ENCODE results near the gene SP2.
"Not testable (repeated sequence)": the region's sequence is repeated elsewhere in the genome, so short reads cannot be mapped to it uniquely, and the experiment has no call there.

Gene SP2

GRCh38 chr17:47913050-47913449, 17.0 kb downstream of the SP2 start:
- WGBS, 2 experiments (ENCODE audit: insufficient coverage in 2 of 2), result no CpG with 5 or more reads among the region's 2 CpGs
- H3K4me1 ChIP-seq (ENCODE audit: control insufficient read depth, insufficient read depth, low read length, poor library complexity, severe bottlenecking), result no peaks in the 10 kb centered on the region

GRCh38 chr17:47914306-47914948, 18.4 kb downstream of the SP2 start:
- no peak overlapping the region for H3K4me3 ChIP-seq (ENCODE audit: extremely low read depth, insufficient read depth, low read length, poor library complexity, severe bottlenecking)
- no peaks in the 10 kb centered on the region for H3K9me3 ChIP-seq (ENCODE audit: control insufficient read depth, low read length)
- H3K4me1 ChIP-seq (ENCODE audit: control insufficient read depth, insufficient read depth, low read length, poor library complexity, severe bottlenecking), result no peaks in the 10 kb centered on the region
- no peak overlapping the region for H3K27ac ChIP-seq (ENCODE audit: low read depth, low read length, severe bottlenecking)
- H3K36me3 ChIP-seq (ENCODE audit: control insufficient read depth, insufficient read depth, low read length), result peaks cover 25% of the 10 kb centered on the region
- WGBS, 2 experiments (ENCODE audit: insufficient coverage in 2 of 2), result 87 to 93% methylated on average over 3 to 4 of the region's 4 CpGs

More at GRCh38 chr17:47913050-47913449, 17.0 kb downstream of the SP2 start:
- no peaks in the 10 kb centered on the region for H3K9me3 ChIP-seq (ENCODE audit: control insufficient read depth, low read length)
- H3K27ac ChIP-seq (ENCODE audit: low read depth, low read length, severe bottlenecking), result no peak overlapping the region
- H3K36me3 ChIP-seq (ENCODE audit: control insufficient read depth, insufficient read depth, low read length), result peaks cover 21% of the 10 kb centered on the region
- no peak overlapping the region for H3K4me3 ChIP-seq (ENCODE audit: extremely low read depth, insufficient read depth, low read length, poor library complexity, severe bottlenecking)

- peaks cover 25% of the 10 kb centered on the region for H3K36me3 ChIP-seq (ENCODE audit: control insufficient read depth, insufficient read depth, low read length)
- no peak overlapping the region for H3K27ac ChIP-seq (ENCODE audit: low read depth, low read length, severe bottlenecking)
- no peaks in the 10 kb centered on the region for H3K4me1 ChIP-seq (ENCODE audit: control insufficient read depth, insufficient read depth, low read length, poor library complexity, severe bottlenecking)
- no peak overlapping the region for H3K4me3 ChIP-seq (ENCODE audit: extremely low read depth, insufficient read depth, low read length, poor library complexity, severe bottlenecking)
- H3K9me3 ChIP-seq (ENCODE audit: control insufficient read depth, low read length), result no peaks in the 10 kb centered on the region
- WGBS, 2 experiments (ENCODE audit: insufficient coverage in 2 of 2), result 98 to 100% methylated on average over 7 to 10 of the region's 12 CpGs
These were observed 19.9 kb downstream of the SP2 start for GRCh38 chr17:47915776-47916398.

- no peak overlapping the region for H3K4me3 ChIP-seq (ENCODE audit: extremely low read depth, insufficient read depth, low read length, poor library complexity, severe bottlenecking)
- WGBS, 2 experiments (ENCODE audit: insufficient coverage in 2 of 2), result 79 to 97% methylated on average over 8 to 12 of the region's 19 CpGs
These were observed 20.6 kb downstream of the SP2 start for GRCh38 chr17:47916489-47917208.

GRCh38 chr17:47917581-47917980, 21.5 kb downstream of the SP2 start:
- WGBS, 2 experiments (ENCODE audit: insufficient coverage in 2 of 2), result 94% methylated on average over 2 of the region's 2 CpGs; no CpG with 5 or more reads in 1 of the 2 experiments

More at GRCh38 chr17:47916489-47917208, 20.6 kb downstream of the SP2 start:
- no peaks in the 10 kb centered on the region for H3K4me1 ChIP-seq (ENCODE audit: control insufficient read depth, insufficient read depth, low read length, poor library complexity, severe bottlenecking)
- no peak overlapping the region for H3K27ac ChIP-seq (ENCODE audit: low read depth, low read length, severe bottlenecking)
- H3K36me3 ChIP-seq (ENCODE audit: control insufficient read depth, insufficient read depth, low read length), result peaks cover 28% of the 10 kb centered on the region
- H3K9me3 ChIP-seq (ENCODE audit: control insufficient read depth, low read length), result no peaks in the 10 kb centered on the region

GRCh38 chr17:47918006-47918405, 22.0 kb downstream of the SP2 start:
- Histone ChIP-seq H3K36me3 (ENCODE audit: control insufficient read depth, insufficient read depth, low read length) (peaks cover 36% of the 10 kb centered on the region), H3K27ac (ENCODE audit: low read depth, low read length, severe bottlenecking) (no peak overlapping the region), H3K9me3 (ENCODE audit: control insufficient read depth, low read length) (no peaks in the 10 kb centered on the region), H3K4me3 (ENCODE audit: extremely low read depth, insufficient read depth, low read length, poor library complexity, severe bottlenecking) (no peak overlapping the region), H3K4me1 (ENCODE audit: control insufficient read depth, insufficient read depth, low read length, poor library complexity, severe bottlenecking) (no peaks in the 10 kb centered on the region)
- no CpG with 5 or more reads among the region's 2 CpGs for WGBS, 2 experiments (ENCODE audit: insufficient coverage in 2 of 2)

More at GRCh38 chr17:47917581-47917980, 21.5 kb downstream of the SP2 start:
- no peak overlapping the region for H3K4me3 ChIP-seq (ENCODE audit: extremely low read depth, insufficient read depth, low read length, poor library complexity, severe bottlenecking)
- no peak overlapping the region for H3K27ac ChIP-seq (ENCODE audit: low read depth, low read length, severe bottlenecking)
- no peaks in the 10 kb centered on the region for H3K9me3 ChIP-seq (ENCODE audit: control insufficient read depth, low read length)
- H3K36me3 ChIP-seq (ENCODE audit: control insufficient read depth, insufficient read depth, low read length), result peaks cover 34% of the 10 kb centered on the region
- H3K4me1 ChIP-seq (ENCODE audit: control insufficient read depth, insufficient read depth, low read length, poor library complexity, severe bottlenecking), result no peaks in the 10 kb centered on the region

- H3K36me3 ChIP-seq (ENCODE audit: control insufficient read depth, insufficient read depth, low read length), result peaks cover 46% of the 10 kb centered on the region
- H3K27ac ChIP-seq (ENCODE audit: low read depth, low read length, severe bottlenecking), result no peak overlapping the region
- H3K4me3 ChIP-seq (ENCODE audit: extremely low read depth, insufficient read depth, low read length, poor library complexity, severe bottlenecking), result no peak overlapping the region
- no peaks in the 10 kb centered on the region for H3K4me1 ChIP-seq (ENCODE audit: control insufficient read depth, insufficient read depth, low read length, poor library complexity, severe bottlenecking)
- WGBS, 2 experiments (ENCODE audit: insufficient coverage in 2 of 2), result 100% methylated on average over 1 of the region's 2 CpGs; no CpG with 5 or more reads in 1 of the 2 experiments
- H3K9me3 ChIP-seq (ENCODE audit: control insufficient read depth, low read length), result no peaks in the 10 kb centered on the region
These were observed 23.0 kb downstream of the SP2 start for GRCh38 chr17:47918991-47919390.

- not testable (repeated sequence) for H3K4me3 ChIP-seq (ENCODE audit: extremely low read depth, insufficient read depth, low read length, poor library complexity, severe bottlenecking); H3K4me1 ChIP-seq (ENCODE audit: control insufficient read depth, insufficient read depth, low read length, poor library complexity, severe bottlenecking); H3K27ac ChIP-seq (ENCODE audit: low read depth, low read length, severe bottlenecking); H3K9me3 ChIP-seq (ENCODE audit: control insufficient read depth, low read length)
- peaks cover 53% of the 10 kb centered on the region for H3K36me3 ChIP-seq (ENCODE audit: control insufficient read depth, insufficient read depth, low read length)
- 91 to 94% methylated on average over 9 of the region's 14 CpGs for WGBS, 2 experiments (ENCODE audit: insufficient coverage in 2 of 2)
These were observed 23.9 kb downstream of the SP2 start for GRCh38 chr17:47919889-47920288.

- Histone ChIP-seq H3K36me3 (ENCODE audit: control insufficient read depth, insufficient read depth, low read length) (peaks cover 57% of the 10 kb centered on the region), H3K4me3 (ENCODE audit: extremely low read depth, insufficient read depth, low read length, poor library complexity, severe bottlenecking) (no peak overlapping the region), H3K27ac (ENCODE audit: low read depth, low read length, severe bottlenecking) (no peak overlapping the region), H3K9me3 (ENCODE audit: control insufficient read depth, low read length) (no peaks in the 10 kb centered on the region), H3K4me1 (ENCODE audit: control insufficient read depth, insufficient read depth, low read length, poor library complexity, severe bottlenecking) (no peaks in the 10 kb centered on the region)
- WGBS, 2 experiments (ENCODE audit: insufficient coverage in 2 of 2), result 94 to 95% methylated on average over 22 to 23 of the region's 23 CpGs
These were observed 29.0 kb downstream of the SP2 start for GRCh38 chr17:47924785-47925677.

GRCh38 chr17:47925678-47925988, 29.6 kb downstream of the SP2 start:
- 100% methylated on average over 1 of the region's 3 CpGs for whole genome bisulfite sequencing, 2 experiments (ENCODE audit: insufficient coverage in 2 of 2)
- Histone ChIP-seq H3K27ac (ENCODE audit: low read depth, low read length, severe bottlenecking) (no peak overlapping the region), H3K36me3 (ENCODE audit: control insufficient read depth, insufficient read depth, low read length) (peaks cover 57% of the 10 kb centered on the region), H3K9me3 (ENCODE audit: control insufficient read depth, low read length) (no peaks in the 10 kb centered on the region), H3K4me1 (ENCODE audit: control insufficient read depth, insufficient read depth, low read length, poor library complexity, severe bottlenecking) (no peaks in the 10 kb centered on the region), H3K4me3 (ENCODE audit: extremely low read depth, insufficient read depth, low read length, poor library complexity, severe bottlenecking) (no peak overlapping the region)
